IMR-90 (cell line): ENCODE measurements around the gene PPFIBP2. TPM values are rescaled to one million over a fixed set of nuclear protein-coding genes. Genes with fewer than 3 reads are reported as not detected.

Source experiments
- ATAC-seq: fragments of 200-7000 bp; cut with Tn5 transposase; 2 replicates; pipeline ENCODE4 v1.9.1; 2020; ENCODE audit warnings: low read depth, mild to moderate bottlenecking, moderate library complexity
- BruUV-seq: library from RNA; stranded (reverse); fragments of 400-500 nt; replicated peaks from 2 replicates; lab custom pipeline; 2021; lab: Mats Ljungman, UMichigan
- CTCF ChIA-PET: fragments of 300-600 bp; formaldehyde crosslinking; extraction: SDS; loops from one replicate; lab custom pipeline; 2021; ENCODE audit warnings: antibody characterized with exemption; lab: Yijun Ruan, JAX
- POLR2A ChIA-PET: fragments of 300-600 bp; sonication (Branson Sonifier 250); formaldehyde crosslinking; loops from one replicate; lab custom pipeline; 2022; ENCODE audit warnings: antibody characterized with exemption; ENCODE audit not compliant: unreplicated experiment; lab: Charles Lee
- DNase-seq: peaks from one replicate; pipeline ENCODE4 v3.0.0; 2013
- H2AFZ ChIP-seq: replicated peaks from 2 replicates; pipeline ENCODE3; 2013; ENCODE audit warnings: low read length, mild to moderate bottlenecking; ENCODE audit not compliant: poor library complexity
- H2AK5ac ChIP-seq: 2 replicates; pipeline ENCODE4 v1.6.1; 2013; ENCODE audit warnings: low read depth, low read length, inconsistent platforms
- H2AK9ac ChIP-seq: replicated peaks from 2 replicates; pipeline ENCODE3; 2013; ENCODE audit warnings: mild to moderate bottlenecking, low read depth, low read length, moderate library complexity; ENCODE audit not compliant: poor library complexity
- H2BK120ac ChIP-seq: 2 replicates; pipeline ENCODE4 v1.6.1; 2013; ENCODE audit warnings: low read depth, low read length, inconsistent platforms
- H2BK15ac ChIP-seq: 3 replicates; pipeline ENCODE4 v1.6.1; 2013; ENCODE audit warnings: low read depth, low read length, inconsistent platforms
- H2BK20ac ChIP-seq: 2 replicates; pipeline ENCODE4 v1.6.1; 2013; ENCODE audit warnings: low read depth, mild to moderate bottlenecking, inconsistent platforms, low read length, moderate library complexity
- H2BK5ac ChIP-seq: 2 replicates; pipeline ENCODE4 v1.6.1; 2013; ENCODE audit warnings: mild to moderate bottlenecking, low read depth, low read length, inconsistent platforms; ENCODE audit not compliant: poor library complexity, severe bottlenecking
- H3K14ac ChIP-seq: replicated peaks from 2 replicates; pipeline ENCODE4 v1.6.1; 2013; ENCODE audit warnings: low read depth, low read length, inconsistent platforms
- H3K18ac ChIP-seq: 2 replicates; pipeline ENCODE4 v1.6.1; 2013; ENCODE audit warnings: low read depth, low read length, control low read depth
- H3K23ac ChIP-seq: 2 replicates; pipeline ENCODE4 v1.6.1; 2013; ENCODE audit warnings: low read depth, low read length, inconsistent platforms
- H3K27ac ChIP-seq: 2 replicates; pipeline ENCODE4 v1.5.1; 2013; ENCODE audit warnings: mild to moderate bottlenecking, control low read depth, low read length; ENCODE audit not compliant: insufficient read depth
- H3K27me3 ChIP-seq: 2 replicates; pipeline ENCODE4 v1.6.1; 2013; ENCODE audit warnings: low read length; ENCODE audit not compliant: control insufficient read depth, insufficient read depth
- H3K36me3 ChIP-seq: 2 replicates; pipeline ENCODE4 v1.6.1; 2013; ENCODE audit warnings: low read length, mixed read lengths; ENCODE audit not compliant: control insufficient read depth, insufficient read depth
- H3K4ac ChIP-seq: 2 replicates; pipeline ENCODE4 v1.6.1; 2013; ENCODE audit warnings: low read depth, low read length, inconsistent platforms
- H3K4me1 ChIP-seq: 2 replicates; pipeline ENCODE4 v1.6.1; 2013; ENCODE audit warnings: low read length, mixed read lengths; ENCODE audit not compliant: control insufficient read depth, insufficient read depth
- H3K4me2 ChIP-seq: 2 replicates; pipeline ENCODE4 v1.6.1; 2013; ENCODE audit warnings: low read depth, mild to moderate bottlenecking, control low read depth, low read length, moderate library complexity
- H3K4me3 ChIP-seq: 2 replicates; pipeline ENCODE4 v1.5.1; 2013; ENCODE audit warnings: low read depth, mild to moderate bottlenecking, control low read depth, low read length, moderate library complexity; ENCODE audit not compliant: insufficient read depth
- H3K56ac ChIP-seq: 2 replicates; pipeline ENCODE4 v1.6.1; 2013; ENCODE audit warnings: low read length, inconsistent platforms; ENCODE audit not compliant: insufficient read depth; ENCODE audit errors: extremely low read depth
- H3K79me1 ChIP-seq, 2 experiments: 2 replicates each; pipeline ENCODE4 v1.6.1; 2013; ENCODE audit warnings: low read length in 2 of 2, inconsistent platforms in 1 of 2, low read depth in 1 of 2
- H3K9ac ChIP-seq: 2 replicates; pipeline ENCODE4 v1.6.1; 2013; ENCODE audit warnings: low read depth, low read length, control low read depth
- H3K9me1 ChIP-seq: 2 replicates; pipeline ENCODE4 v1.6.1; 2013; ENCODE audit warnings: low read length, inconsistent platforms; ENCODE audit not compliant: insufficient read depth
- H3K9me3 ChIP-seq: 2 replicates; pipeline ENCODE4 v1.6.1; 2013; ENCODE audit warnings: low read length; ENCODE audit not compliant: control insufficient read depth, insufficient read depth
- H4K20me1 ChIP-seq: 2 replicates; pipeline ENCODE4 v1.6.1; 2013; ENCODE audit warnings: low read length, inconsistent platforms; ENCODE audit not compliant: insufficient read depth
- H4K5ac ChIP-seq: 2 replicates; pipeline ENCODE4 v1.6.1; 2013; ENCODE audit warnings: mild to moderate bottlenecking, low read depth, low read length, control low read depth
- H4K8ac ChIP-seq, 2 experiments: 2 replicates each; pipeline ENCODE4 v1.6.1; 2013; ENCODE audit warnings: low read depth in 2 of 2, low read length in 2 of 2, control low read depth in 1 of 2, inconsistent platforms in 1 of 2
- H4K91ac ChIP-seq: 2 replicates; pipeline ENCODE4 v1.6.1; 2013; ENCODE audit warnings: low read depth, low read length, inconsistent platforms; ENCODE audit not compliant: insufficient read depth
- BHLHE40 ChIP-seq: fragments of 150-350 bp; IDR thresholded peaks from 2 replicates; pipeline ENCODE4 v1.6.1; 2016; ENCODE audit warnings: mild to moderate bottlenecking, low read depth, low read length
- CEBPB ChIP-seq: IDR thresholded peaks from 2 replicates; pipeline ENCODE4 v1.6.1; 2012; ENCODE audit warnings: low read depth, low read length, improper control_type of control experiment
- CHD1 ChIP-seq: IDR thresholded peaks from 2 replicates; pipeline ENCODE4 v1.6.1; 2012; ENCODE audit warnings: low read depth, low read length, improper control_type of control experiment
- FOS ChIP-seq: fragments of 150-350 bp; IDR thresholded peaks from 2 replicates; pipeline ENCODE4 v1.6.1; 2016; ENCODE audit warnings: low read depth, low read length
- MAZ ChIP-seq: IDR thresholded peaks from 2 replicates; pipeline ENCODE4 v1.6.1; 2012; ENCODE audit warnings: low read depth, mild to moderate bottlenecking, low read length, improper control_type of control experiment, moderate library complexity, borderline replicate concordance
- MXI1 ChIP-seq: IDR thresholded peaks from 2 replicates; pipeline ENCODE4 v1.6.1; 2012; ENCODE audit warnings: low read depth, mild to moderate bottlenecking, low read length, moderate library complexity, borderline replicate concordance
- NFE2L2 ChIP-seq: fragments of 150-350 bp; IDR thresholded peaks from 2 replicates; pipeline ENCODE4 v1.6.1; 2016; ENCODE audit warnings: low read depth, mild to moderate bottlenecking, low read length
- POLR2A ChIP-seq: IDR thresholded peaks from 2 replicates; pipeline ENCODE4 v1.6.1; 2012; ENCODE audit warnings: mild to moderate bottlenecking, low read depth, low read length
- RAD21 ChIP-seq: IDR thresholded peaks from 2 replicates; pipeline ENCODE4 v1.6.1; 2012; ENCODE audit warnings: low read length, improper control_type of control experiment
- RCOR1 ChIP-seq: IDR thresholded peaks from 2 replicates; pipeline ENCODE4 v1.6.1; 2012; ENCODE audit warnings: mild to moderate bottlenecking, low read length, improper control_type of control experiment; ENCODE audit not compliant: insufficient replicate concordance
- SMC3 ChIP-seq: fragments of 150-350 bp; IDR thresholded peaks from 2 replicates; pipeline ENCODE4 v1.6.1; 2016; ENCODE audit warnings: low read depth, mild to moderate bottlenecking, antibody characterized with exemption, low read length, moderate library complexity
- WGBS, 2 experiments: methylation state at CpG; one replicate each; pipeline versions ENCODE4 v1.1.5 to v1.1.7; 2013; ENCODE audit warnings: missing lambda C conversion rate in 2 of 2; ENCODE audit not compliant: insufficient read length in 1 of 2; ENCODE audit errors: extremely low coverage in 2 of 2; 5-methylcytosine and 5-hydroxymethylcytosine counted together
- dilution Hi-C: fragments of 300-500 bp; cut with HindIII; formaldehyde crosslinking; loops from one replicate; pipeline ENCODE4 v1.14.3; 2018; ENCODE audit warnings: low sequenced_read_pairs; ENCODE audit not compliant: unreplicated experiment
- in situ Hi-C: fragments of 300-500 bp; cut with MboI; formaldehyde crosslinking; loops from 3 replicates; pipeline ENCODE4 v1.14.3; 2019; ENCODE audit warnings: low sequenced_read_pairs, inconsistent platforms, mixed read lengths
- intact Hi-C: fragments of 100-400 bp; cut with micrococcal nuclease; formaldehyde crosslinking; loops from 2 replicates; pipeline ENCODE4 v1.10.0; 2022
- polyA plus RNA-seq, 3 experiments: library from polyadenylated mRNA; depleted of rRNA; stranded (reverse); fragments of >200 nt; gene quantifications; 2 replicates each; pipeline ENCODE4 v1.2.3, GENCODE V29; 2012; ENCODE audit warnings: low replicate concordance in 1 of 3
- total RNA-seq: library from RNA; depleted of rRNA; stranded (reverse); fragments of >200 nt; gene quantifications from 2 replicates; pipeline ENCODE4 v1.2.3, GENCODE V29; 2012
- TF ChIP-seq, protein P1 (sequence below): fragments of 150-350 bp; IDR thresholded peaks from 2 replicates; pipeline ENCODE4 v1.6.1; 2016; ENCODE audit warnings: low read depth, mild to moderate bottlenecking, low read length, moderate library complexity, borderline replicate concordance
- TF ChIP-seq, protein P2 (sequence below): conservative IDR thresholded peaks from 2 replicates; pipeline ENCODE4 v1.5.1; 2012; ENCODE audit warnings: mild to moderate bottlenecking, low read depth, low read length, improper control_type of control experiment
- TF ChIP-seq, protein P3 (sequence below): fragments of 150-350 bp; IDR thresholded peaks from 2 replicates; pipeline ENCODE4 v1.6.1; 2017; ENCODE audit warnings: mild to moderate bottlenecking, antibody characterized with exemption, low read length, low read depth

Gene PPFIBP2
- total and polyA plus RNA-seq, 2 of the 4 experiments (the other 2 are of a cell fraction) = 6.0 to 11.8 TPM

DNA sequence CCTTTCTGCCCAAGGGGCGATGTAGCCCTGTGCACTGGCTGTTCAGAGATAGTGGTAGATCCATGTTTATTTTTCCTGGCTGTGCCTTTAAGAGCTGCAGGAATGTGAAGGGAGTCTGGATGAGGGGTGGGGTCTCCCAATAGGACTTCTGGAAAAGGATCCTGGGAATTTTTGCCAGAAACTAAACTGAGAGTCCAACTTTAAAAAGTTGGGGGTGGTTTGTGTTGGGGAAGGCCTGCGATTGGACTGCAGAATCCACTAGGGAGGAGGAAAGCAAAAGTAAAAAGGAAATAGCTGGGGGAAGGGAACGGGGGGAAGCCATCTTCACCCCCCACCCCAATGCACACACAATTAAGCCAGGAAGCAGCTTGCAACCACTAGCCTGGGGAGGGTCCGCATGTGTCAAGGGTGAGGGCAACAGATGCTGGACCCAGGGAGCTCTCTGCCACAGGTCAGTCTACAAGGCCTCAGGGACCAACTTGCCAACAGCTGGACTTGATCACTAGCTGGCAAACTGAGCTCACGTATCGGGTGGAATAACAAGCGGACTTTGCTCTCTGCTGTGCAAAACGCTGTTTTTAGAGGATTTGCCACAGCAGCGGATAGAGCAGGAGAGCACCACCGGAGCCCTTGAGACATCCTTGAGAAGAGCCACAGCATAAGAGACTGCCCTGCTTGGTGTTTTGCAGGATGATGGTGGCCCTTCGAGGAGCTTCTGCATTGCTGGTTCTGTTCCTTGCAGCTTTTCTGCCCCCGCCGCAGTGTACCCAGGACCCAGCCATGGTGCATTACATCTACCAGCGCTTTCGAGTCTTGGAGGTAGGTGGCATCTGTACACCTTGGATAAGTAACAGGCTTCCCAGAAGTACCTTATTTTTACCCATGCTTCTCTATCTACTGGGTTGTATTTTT, 28.4 kb upstream of the PPFIBP2 start, which contains the start of gene OLFML1:
Gene OLFML1 (plus strand): TSS at position 321 of the 912 bp plus-strand sequence. CDS start 370 bp downstream, at position 691.
- Histone ChIP-seq H3K4me3 (no peak within 1 kb of the TSS), H2AK9ac (no peak within 1 kb of the TSS), H2AK5ac (no peak within 1 kb of the TSS), H2BK120ac (no peak within 1 kb of the TSS), H3K18ac (no peak within 1 kb of the TSS), H3K4me2 (no peak within 1 kb of the TSS), H3K79me1 (no peaks in the 10 kb centered on the region), H3K27me3 (peaks cover 3% of the 10 kb centered on the region; the same call in 1 of the 2 replicates), H2BK15ac (no peak within 1 kb of the TSS), H3K36me3 (no peaks in the 10 kb centered on the region), H3K9ac (no peak within 1 kb of the TSS), H4K5ac (no peak within 1 kb of the TSS), H3K14ac (no peak within 1 kb of the TSS), H3K4ac (no peak within 1 kb of the TSS), H2AFZ (no peak within 1 kb of the TSS), H4K91ac (no peak within 1 kb of the TSS), H3K27ac (no peak within 1 kb of the TSS), H4K20me1 (no peaks in the 10 kb centered on the region), H2BK20ac (no peak within 1 kb of the TSS), H3K9me1 (no peaks in the 10 kb centered on the region), H3K4me1 (no peaks in the 10 kb centered on the region), H4K8ac (no peak within 1 kb of the TSS), H3K9me3 (no peaks in the 10 kb centered on the region), H3K23ac (no peak within 1 kb of the TSS), H2BK5ac (no peak within 1 kb of the TSS), H3K56ac (no peak within 1 kb of the TSS)
- BruUV-seq = no TSS peak
- DNase-seq (no peak), ATAC-seq (no peak)
- TF ChIP-seq SMC3 (no peak), FOS (no peak), BHLHE40 (no peak), CEBPB (no peak), CHD1 (no peak), RCOR1 (no peak), MXI1 (no peak), RAD21 (no peak), NFE2L2 (no peak), POLR2A (no peak), MAZ (no peak)
- TF ChIP-seq, protein P1, sequence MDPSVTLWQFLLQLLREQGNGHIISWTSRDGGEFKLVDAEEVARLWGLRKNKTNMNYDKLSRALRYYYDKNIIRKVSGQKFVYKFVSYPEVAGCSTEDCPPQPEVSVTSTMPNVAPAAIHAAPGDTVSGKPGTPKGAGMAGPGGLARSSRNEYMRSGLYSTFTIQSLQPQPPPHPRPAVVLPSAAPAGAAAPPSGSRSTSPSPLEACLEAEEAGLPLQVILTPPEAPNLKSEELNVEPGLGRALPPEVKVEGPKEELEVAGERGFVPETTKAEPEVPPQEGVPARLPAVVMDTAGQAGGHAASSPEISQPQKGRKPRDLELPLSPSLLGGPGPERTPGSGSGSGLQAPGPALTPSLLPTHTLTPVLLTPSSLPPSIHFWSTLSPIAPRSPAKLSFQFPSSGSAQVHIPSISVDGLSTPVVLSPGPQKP = no peak
- TF ChIP-seq, protein P2, sequence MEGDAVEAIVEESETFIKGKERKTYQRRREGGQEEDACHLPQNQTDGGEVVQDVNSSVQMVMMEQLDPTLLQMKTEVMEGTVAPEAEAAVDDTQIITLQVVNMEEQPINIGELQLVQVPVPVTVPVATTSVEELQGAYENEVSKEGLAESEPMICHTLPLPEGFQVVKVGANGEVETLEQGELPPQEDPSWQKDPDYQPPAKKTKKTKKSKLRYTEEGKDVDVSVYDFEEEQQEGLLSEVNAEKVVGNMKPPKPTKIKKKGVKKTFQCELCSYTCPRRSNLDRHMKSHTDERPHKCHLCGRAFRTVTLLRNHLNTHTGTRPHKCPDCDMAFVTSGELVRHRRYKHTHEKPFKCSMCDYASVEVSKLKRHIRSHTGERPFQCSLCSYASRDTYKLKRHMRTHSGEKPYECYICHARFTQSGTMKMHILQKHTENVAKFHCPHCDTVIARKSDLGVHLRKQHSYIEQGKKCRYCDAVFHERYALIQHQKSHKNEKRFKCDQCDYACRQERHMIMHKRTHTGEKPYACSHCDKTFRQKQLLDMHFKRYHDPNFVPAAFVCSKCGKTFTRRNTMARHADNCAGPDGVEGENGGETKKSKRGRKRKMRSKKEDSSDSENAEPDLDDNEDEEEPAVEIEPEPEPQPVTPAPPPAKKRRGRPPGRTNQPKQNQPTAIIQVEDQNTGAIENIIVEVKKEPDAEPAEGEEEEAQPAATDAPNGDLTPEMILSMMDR = no peak
- TF ChIP-seq, protein P3, sequence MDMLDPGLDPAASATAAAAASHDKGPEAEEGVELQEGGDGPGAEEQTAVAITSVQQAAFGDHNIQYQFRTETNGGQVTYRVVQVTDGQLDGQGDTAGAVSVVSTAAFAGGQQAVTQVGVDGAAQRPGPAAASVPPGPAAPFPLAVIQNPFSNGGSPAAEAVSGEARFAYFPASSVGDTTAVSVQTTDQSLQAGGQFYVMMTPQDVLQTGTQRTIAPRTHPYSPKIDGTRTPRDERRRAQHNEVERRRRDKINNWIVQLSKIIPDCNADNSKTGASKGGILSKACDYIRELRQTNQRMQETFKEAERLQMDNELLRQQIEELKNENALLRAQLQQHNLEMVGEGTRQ = no peak
- dilution Hi-C loops (no loop called here), intact Hi-C loops (no loop called here), in situ Hi-C loops (no loop called here)
- WGBS, 2 experiments = 11% methylated on average over 7 of the region's 15 CpGs; no CpG with 5 or more reads in 1 of the 2 experiments
- CTCF ChIA-PET = no interaction called here
- POLR2A ChIA-PET = no interaction called here
